Panc1 (cell line): ENCODE results near the gene TAB3.

Experiments used
- TCF7L2 ChIP-seq: IDR thresholded peaks from 2 replicates; pipeline ENCODE4 v1.6.1; 2011; ENCODE audit warnings: mild to moderate bottlenecking, low read depth, low read length, inconsistent platforms
- TF ChIP-seq, protein P1 (sequence below): fragments of 450-650 bp; IDR thresholded peaks from 2 replicates; pipeline ENCODE4 v1.5.1; 2017; ENCODE audit warnings: mild to moderate bottlenecking

- TF ChIP-seq, protein P1, sequence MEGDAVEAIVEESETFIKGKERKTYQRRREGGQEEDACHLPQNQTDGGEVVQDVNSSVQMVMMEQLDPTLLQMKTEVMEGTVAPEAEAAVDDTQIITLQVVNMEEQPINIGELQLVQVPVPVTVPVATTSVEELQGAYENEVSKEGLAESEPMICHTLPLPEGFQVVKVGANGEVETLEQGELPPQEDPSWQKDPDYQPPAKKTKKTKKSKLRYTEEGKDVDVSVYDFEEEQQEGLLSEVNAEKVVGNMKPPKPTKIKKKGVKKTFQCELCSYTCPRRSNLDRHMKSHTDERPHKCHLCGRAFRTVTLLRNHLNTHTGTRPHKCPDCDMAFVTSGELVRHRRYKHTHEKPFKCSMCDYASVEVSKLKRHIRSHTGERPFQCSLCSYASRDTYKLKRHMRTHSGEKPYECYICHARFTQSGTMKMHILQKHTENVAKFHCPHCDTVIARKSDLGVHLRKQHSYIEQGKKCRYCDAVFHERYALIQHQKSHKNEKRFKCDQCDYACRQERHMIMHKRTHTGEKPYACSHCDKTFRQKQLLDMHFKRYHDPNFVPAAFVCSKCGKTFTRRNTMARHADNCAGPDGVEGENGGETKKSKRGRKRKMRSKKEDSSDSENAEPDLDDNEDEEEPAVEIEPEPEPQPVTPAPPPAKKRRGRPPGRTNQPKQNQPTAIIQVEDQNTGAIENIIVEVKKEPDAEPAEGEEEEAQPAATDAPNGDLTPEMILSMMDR: no peak
- no peak for TF ChIP-seq TCF7L2
These were observed 41.1 kb upstream of the TAB3 start for GRCh38 chrX:30930143-30930542.
